Measurements from ENCODE around the gene PITPNM2.
"Not testable (repeated sequence)": the region's sequence is repeated elsewhere in the genome, so short reads cannot be mapped to it uniquely, and the experiment has no call there.

Gene PITPNM2

GRCh38 chr12:123105211-123105826 is 45.6 kb downstream of the PITPNM2 start:
- peaks cover 17 to 22% of the 10 kb centered on the region in 2 donors for H3K36me3 Mint-ChIP-seq
- DNase-seq (no peak), ATAC-seq (replicated peaks) (no peak)
- no peak overlapping the region for H3K4me3 Mint-ChIP-seq
- H3K27ac Mint-ChIP-seq: peak overlapping the region; percentile 10
- H3K27me3 Mint-ChIP-seq: no peaks in the 10 kb centered on the region
- H3K9me3 Mint-ChIP-seq: no peaks in the 10 kb centered on the region
- peaks cover 26 to 56% of the 10 kb centered on the region in 2 donors for H3K4me1 Mint-ChIP-seq

- Mint-ChIP-seq H3K4me1 (peaks cover 28 to 57% of the 10 kb centered on the region in 2 donors), H3K4me3 (no peak overlapping the region), H3K9me3 (no peaks in the 10 kb centered on the region), H3K27me3 (no peaks in the 10 kb centered on the region), H3K27ac (peak overlapping the region; percentile 10), H3K36me3 (peaks cover 16 to 22% of the 10 kb centered on the region in 2 donors)
- ATAC-seq (replicated peaks) (no peak), DNase-seq (no peak)
These were observed 46.1 kb downstream of the PITPNM2 start for GRCh38 chr12:123104809-123105208.

- Mint-ChIP-seq H3K4me1 (peaks cover 30 to 63% of the 10 kb centered on the region in 2 donors), H3K36me3 (peaks cover 16 to 22% of the 10 kb centered on the region in 2 donors)
- ATAC-seq (replicated peaks); H3K27ac Mint-ChIP-seq; H3K27me3 Mint-ChIP-seq; H3K4me3 Mint-ChIP-seq; DNase-seq; H3K9me3 Mint-ChIP-seq: not testable (repeated sequence)
These were observed 46.8 kb downstream of the PITPNM2 start for GRCh38 chr12:123104094-123104493.

GRCh38 chr12:123102781-123103503 is 47.9 kb downstream of the PITPNM2 start:
- H3K4me1 Mint-ChIP-seq: peaks cover 35 to 62% of the 10 kb centered on the region in 2 donors
- H3K36me3 Mint-ChIP-seq: peaks cover 10 to 18% of the 10 kb centered on the region in 2 donors
- no peaks in the 10 kb centered on the region for H3K27me3 Mint-ChIP-seq
- H3K9me3 Mint-ChIP-seq: no peaks in the 10 kb centered on the region
- ATAC-seq (replicated peaks): no peak
- no peak for DNase-seq
- H3K27ac Mint-ChIP-seq: no peak overlapping the region
- no peak overlapping the region for H3K4me3 Mint-ChIP-seq

GRCh38 chr12:123102366-123102765 is 48.5 kb downstream of the PITPNM2 start:
- Mint-ChIP-seq H3K27ac (no peak overlapping the region), H3K27me3 (no peaks in the 10 kb centered on the region), H3K36me3 (peaks cover 6 to 14% of the 10 kb centered on the region in 2 donors), H3K9me3 (no peaks in the 10 kb centered on the region), H3K4me1 (peaks cover 34 to 56% of the 10 kb centered on the region in 2 donors), H3K4me3 (no peak overlapping the region)
- DNase-seq: no peak
- ATAC-seq (replicated peaks): no peak

GRCh38 chr12:123101526-123101925 is 49.4 kb downstream of the PITPNM2 start:
- Mint-ChIP-seq H3K36me3 (peaks cover 6 to 14% of the 10 kb centered on the region in 2 donors), H3K27ac (no peak overlapping the region), H3K27me3 (no peaks in the 10 kb centered on the region), H3K4me3 (no peak overlapping the region), H3K9me3 (no peaks in the 10 kb centered on the region), H3K4me1 (peaks cover 27 to 48% of the 10 kb centered on the region in 2 donors)
- ATAC-seq (replicated peaks) (no peak), DNase-seq (no peak)
